ENCODE data around the gene NELFCD. TPM values are rescaled to one million over a fixed set of nuclear protein-coding genes. Genes with fewer than 3 reads are reported as not detected.

Gene NELFCD
- total RNA-seq, 2 experiments from 2014 or later = 95.7 to 97.0 TPM

GRCh38 chr20:59017493-59018231 is 36.6 kb downstream of the NELFCD start:
- H3K9me3 ChIP-seq (ENCODE audit: control insufficient read depth in 1 of 2, insufficient read depth in 1 of 2, low read length in 2 of 2) = no peaks in the 10 kb centered on the region
- Mint-ChIP-seq H3K36me3 (ENCODE audit: low read depth) (peaks cover 6% of the 10 kb centered on the region), H3K9me3 (no peaks in the 10 kb centered on the region), H3K27me3 (no peaks in the 10 kb centered on the region), H3K27ac (no peak overlapping the region), H3K4me1 (ENCODE audit: low read depth) (peaks cover 39% of the 10 kb centered on the region), H3K4me3 (no peak overlapping the region)
- H3K27me3 ChIP-seq (ENCODE audit: control insufficient read depth in 1 of 2, insufficient read depth in 2 of 2, low read length in 2 of 2) = no peaks in the 10 kb centered on the region
- H3K4me1 ChIP-seq (ENCODE audit: insufficient read depth, low read length) = peaks cover 27% of the 10 kb centered on the region
- TF ChIP-seq, protein P1, sequence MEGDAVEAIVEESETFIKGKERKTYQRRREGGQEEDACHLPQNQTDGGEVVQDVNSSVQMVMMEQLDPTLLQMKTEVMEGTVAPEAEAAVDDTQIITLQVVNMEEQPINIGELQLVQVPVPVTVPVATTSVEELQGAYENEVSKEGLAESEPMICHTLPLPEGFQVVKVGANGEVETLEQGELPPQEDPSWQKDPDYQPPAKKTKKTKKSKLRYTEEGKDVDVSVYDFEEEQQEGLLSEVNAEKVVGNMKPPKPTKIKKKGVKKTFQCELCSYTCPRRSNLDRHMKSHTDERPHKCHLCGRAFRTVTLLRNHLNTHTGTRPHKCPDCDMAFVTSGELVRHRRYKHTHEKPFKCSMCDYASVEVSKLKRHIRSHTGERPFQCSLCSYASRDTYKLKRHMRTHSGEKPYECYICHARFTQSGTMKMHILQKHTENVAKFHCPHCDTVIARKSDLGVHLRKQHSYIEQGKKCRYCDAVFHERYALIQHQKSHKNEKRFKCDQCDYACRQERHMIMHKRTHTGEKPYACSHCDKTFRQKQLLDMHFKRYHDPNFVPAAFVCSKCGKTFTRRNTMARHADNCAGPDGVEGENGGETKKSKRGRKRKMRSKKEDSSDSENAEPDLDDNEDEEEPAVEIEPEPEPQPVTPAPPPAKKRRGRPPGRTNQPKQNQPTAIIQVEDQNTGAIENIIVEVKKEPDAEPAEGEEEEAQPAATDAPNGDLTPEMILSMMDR (IDR thresholded peaks at IDR 0.05) = no peak
- no peak overlapping the region for H3K4me3 ChIP-seq (ENCODE audit: low read length)
- H3K27ac ChIP-seq (ENCODE audit: low read depth in 1 of 2, low read length in 2 of 2) = no peak overlapping the region
- DNase-seq = no peak
- intact Hi-C loops (cut with DNase I, micrococcal nuclease) = no loop called here
- no peak for ATAC-seq (ENCODE audit: poor library complexity)
- POLR2A ChIA-PET = interaction anchor here (0.6 kb wide), 1 partner anchor 13 kb away, joined by 3 read pairs; no protein-coding TSS in a partner anchor
- H3K36me3 ChIP-seq (ENCODE audit: insufficient read depth, low read length) = peaks cover 8% of the 10 kb centered on the region
- CTCF ChIA-PET = no interaction called here

DNA sequence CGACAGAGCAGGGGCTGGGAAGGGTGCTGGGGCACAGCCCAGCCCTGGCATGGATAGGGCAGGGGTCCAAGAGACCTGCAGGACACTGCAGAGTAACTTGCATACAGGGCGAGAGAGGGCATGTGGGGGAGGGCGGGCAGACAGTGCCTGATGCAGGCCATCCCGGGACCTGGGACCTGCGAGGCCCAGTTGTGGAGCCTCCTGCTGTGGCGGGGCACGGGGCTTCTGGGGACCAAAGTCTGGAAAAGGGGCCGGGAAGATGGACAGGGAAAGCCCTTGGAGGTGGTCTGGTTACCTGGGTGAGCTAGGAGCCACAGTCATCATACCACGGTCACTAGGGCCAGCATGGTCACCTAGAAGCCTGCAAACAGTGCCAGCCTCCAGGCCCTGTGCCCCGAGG is 37.8 kb downstream of the NELFCD start:
- ATAC-seq (ENCODE audit: poor library complexity) (no peak), DNase-seq (no peak)
- CTCF ChIA-PET = no interaction called here
- POLR2A ChIA-PET = interaction anchor here (2.3 kb wide), 1 partner anchor 13 kb away, joined by 6 read pairs; the partner anchor contains the start of gene ATP5F1E
- Mint-ChIP-seq H3K9me3 (no peaks in the 10 kb centered on the region), H3K4me3 (no peak overlapping the region), H3K27me3 (no peaks in the 10 kb centered on the region), H3K36me3 (ENCODE audit: low read depth) (peaks cover 17% of the 10 kb centered on the region), H3K27ac (no peak overlapping the region), H3K4me1 (ENCODE audit: low read depth) (peaks cover 31% of the 10 kb centered on the region)
- TF ChIP-seq, protein P1 (IDR thresholded peaks at IDR 0.05) = no peak
- H3K9me3 ChIP-seq (ENCODE audit: control insufficient read depth in 1 of 2, insufficient read depth in 1 of 2, low read length in 2 of 2) = no peaks in the 10 kb centered on the region
- H3K27ac ChIP-seq (ENCODE audit: low read depth in 1 of 2, low read length in 2 of 2) = no peak overlapping the region
- peaks cover 22% of the 10 kb centered on the region for H3K4me1 ChIP-seq (ENCODE audit: insufficient read depth, low read length)
- peaks cover 15% of the 10 kb centered on the region for H3K36me3 ChIP-seq (ENCODE audit: insufficient read depth, low read length)
- intact Hi-C loops (cut with DNase I, micrococcal nuclease) = no loop called here
- H3K27me3 ChIP-seq (ENCODE audit: control insufficient read depth in 1 of 2, insufficient read depth in 2 of 2, low read length in 2 of 2) = no peaks in the 10 kb centered on the region
- H3K4me3 ChIP-seq (ENCODE audit: low read length) = no peak overlapping the region

GRCh38 chr20:59019217-59019616 is 38.2 kb downstream of the NELFCD start, which contains the start of gene TUBB1:
Gene TUBB1, plus strand, starts transcription at chr20:59019429. Its CDS starts 94 bp downstream, at chr20:59019523.
- no peak within 1 kb of the TSS for H3K4me3 Mint-ChIP-seq
- POLR2A ChIA-PET = interaction anchor here (2.3 kb wide), 1 partner anchor 13 kb away, joined by 6 read pairs; the partner anchor contains the start of gene ATP5F1E
- ATAC-seq (ENCODE audit: poor library complexity) (no peak), DNase-seq (no peak)
- peaks cover 21% of the 10 kb centered on the region for H3K36me3 Mint-ChIP-seq (ENCODE audit: low read depth)
- H3K27me3 Mint-ChIP-seq = no peaks in the 10 kb centered on the region
- Histone ChIP-seq H3K36me3 (ENCODE audit: insufficient read depth, low read length) (peaks cover 19% of the 10 kb centered on the region), H3K27me3 (ENCODE audit: control insufficient read depth in 1 of 2, insufficient read depth in 2 of 2, low read length in 2 of 2) (no peaks in the 10 kb centered on the region), H3K4me1 (ENCODE audit: insufficient read depth, low read length) (peaks cover 18% of the 10 kb centered on the region), H3K9me3 (ENCODE audit: control insufficient read depth in 1 of 2, insufficient read depth in 1 of 2, low read length in 2 of 2) (no peaks in the 10 kb centered on the region), H3K4me3 (ENCODE audit: low read length) (no peak within 1 kb of the TSS), H3K27ac (ENCODE audit: low read depth in 1 of 2, low read length in 2 of 2) (no peak within 1 kb of the TSS)
- H3K27ac Mint-ChIP-seq = no peak within 1 kb of the TSS
- H3K9me3 Mint-ChIP-seq = no peaks in the 10 kb centered on the region
- peaks cover 27% of the 10 kb centered on the region for H3K4me1 Mint-ChIP-seq (ENCODE audit: low read depth)
- TF ChIP-seq, protein P1 (IDR thresholded peaks at IDR 0.05) = no peak
- CTCF ChIA-PET = no interaction called here
- intact Hi-C loops (cut with DNase I, micrococcal nuclease) = no loop called here

Measured in CD4-positive, alpha-beta T cell (primary cell).